ENCODE measurements around the gene ADCY10.
"Not testable (repeated sequence)": the region's sequence is repeated elsewhere in the genome, so short reads cannot be mapped to it uniquely, and the experiment has no call there.

DNA sequence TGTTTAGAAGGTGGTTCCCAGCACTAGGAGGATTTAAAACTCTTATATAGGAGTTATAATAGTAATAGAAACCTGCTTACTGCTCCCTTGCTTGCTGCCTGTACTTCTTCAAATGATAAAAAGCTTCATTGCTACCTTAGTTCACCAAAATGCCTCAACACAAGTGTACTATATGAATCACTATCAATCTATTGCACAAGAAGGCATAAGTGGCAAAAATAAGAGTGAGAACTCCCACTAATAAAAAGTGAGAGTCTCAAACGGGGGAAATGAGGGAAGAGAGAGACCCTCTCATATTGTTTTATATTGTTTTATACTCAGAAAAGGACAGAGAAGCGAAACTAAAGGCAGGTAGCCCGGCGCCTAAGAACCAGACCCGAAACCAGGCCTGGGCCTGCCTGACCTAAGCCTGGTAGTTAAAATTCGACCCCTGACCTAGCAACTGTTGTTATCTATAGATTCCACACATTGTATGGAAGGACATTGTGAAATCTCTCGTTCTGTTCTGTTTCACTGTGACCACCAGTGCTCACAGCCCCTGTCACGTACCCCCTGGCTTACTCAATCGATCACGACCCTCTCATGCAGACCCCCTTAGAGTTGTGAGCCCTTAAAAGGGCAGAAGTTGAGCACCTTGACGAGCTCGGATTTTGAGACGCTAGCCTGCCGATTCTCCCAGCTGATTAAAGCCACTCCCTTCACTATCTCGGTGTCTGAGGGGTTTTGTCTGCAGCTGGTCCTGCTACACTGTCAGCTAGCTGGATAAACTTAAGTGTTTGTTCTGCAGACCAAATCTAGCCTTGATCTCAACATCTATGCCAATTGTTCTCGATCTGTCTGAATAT is 44.6 kb downstream of the ADCY10 start:
- not testable (repeated sequence) for TF ChIP-seq CTCF (IDR thresholded peaks at IDR 0.05; ENCODE audit: low read depth, low read length); EZH2phosphoT487 (IDR thresholded peaks at IDR 0.05; ENCODE audit: low read depth)

All from OCI-LY3 (cell line).